Parathyroid adenoma (tissue), 2 donors: Measurements from ENCODE around the gene SMS.

Experiments
- H2AFZ ChIP-seq: fragments of 300-600 bp; sonication (generic); one replicate; pipeline ENCODE4 v1.7.0; 2017; ENCODE audit warnings: antibody characterized with exemption, mild to moderate bottlenecking
- H3K27ac ChIP-seq: fragments of 300-600 bp; sonication (generic); one replicate; pipeline ENCODE4 v1.7.0; 2017
- H3K27me3 ChIP-seq: fragments of 300-600 bp; sonication (generic); one replicate; pipeline ENCODE4 v1.7.0; 2017; ENCODE audit warnings: low read length; ENCODE audit not compliant: control insufficient read depth, insufficient read depth
- H3K36me3 ChIP-seq: fragments of 300-600 bp; sonication (generic); one replicate; pipeline ENCODE4 v1.7.0; 2017; ENCODE audit warnings: low read length; ENCODE audit not compliant: control insufficient read depth, insufficient read depth
- H3K4me1 ChIP-seq: fragments of 300-600 bp; sonication (generic); one replicate; pipeline ENCODE4 v1.7.0; 2017; ENCODE audit warnings: control low read depth
- H3K4me2 ChIP-seq: fragments of 300-600 bp; sonication (generic); one replicate; pipeline ENCODE4 v1.7.0; 2017; ENCODE audit warnings: low read length
- H3K4me3 ChIP-seq: fragments of 300-600 bp; sonication (generic); one replicate; pipeline ENCODE4 v1.7.0; 2017; ENCODE audit warnings: low read depth, low read length
- H3K79me2 ChIP-seq: fragments of 300-600 bp; sonication (generic); one replicate; pipeline ENCODE4 v1.7.0; 2017; ENCODE audit warnings: control low read depth
- H3K9ac ChIP-seq: fragments of 300-600 bp; sonication (generic); one replicate; pipeline ENCODE4 v1.7.0; 2017; ENCODE audit warnings: mild to moderate bottlenecking
- H3K9me3 ChIP-seq: fragments of 300-600 bp; sonication (generic); one replicate; pipeline ENCODE4 v1.7.0; 2017; ENCODE audit warnings: low read length; ENCODE audit not compliant: control insufficient read depth
- CTCF ChIP-seq: fragments of 300-600 bp; sonication (generic); IDR thresholded peaks from one replicate; pipeline ENCODE4 v1.7.0; 2017; ENCODE audit warnings: antibody characterized with exemption, mild to moderate bottlenecking
- donor health status: primary hyperparathyroidism.

The SMS gene

GRCh38 chrX:22004866-22005265 lies 64.4 kb downstream of the SMS start:
- Histone ChIP-seq H3K9ac (no peak overlapping the region), H3K36me3 (no peaks in the 10 kb centered on the region), H3K4me1 (no peaks in the 10 kb centered on the region), H3K79me2 (no peaks in the 10 kb centered on the region), H3K4me2 (no peak overlapping the region), H3K27ac (no peak overlapping the region), H3K4me3 (no peak overlapping the region), H2AFZ (no peak overlapping the region), H3K9me3 (no peaks in the 10 kb centered on the region), H3K27me3 (no peaks in the 10 kb centered on the region)
- TF ChIP-seq CTCF, result no peak

GRCh38 chrX:22012051-22012450 lies 71.5 kb downstream of the SMS start:
- H3K36me3 ChIP-seq, result no peaks in the 10 kb centered on the region
- no peak overlapping the region for H3K27ac ChIP-seq
- H3K4me2 ChIP-seq, result no peak overlapping the region
- no peak overlapping the region for H3K9ac ChIP-seq
- H2AFZ ChIP-seq, result no peak overlapping the region
- H3K9me3 ChIP-seq, result no peaks in the 10 kb centered on the region
- no peaks in the 10 kb centered on the region for H3K4me1 ChIP-seq
- H3K4me3 ChIP-seq, result no peak overlapping the region
- no peaks in the 10 kb centered on the region for H3K79me2 ChIP-seq
- no peak for TF ChIP-seq CTCF
- no peaks in the 10 kb centered on the region for H3K27me3 ChIP-seq

GRCh38 chrX:22012931-22013330 lies 72.4 kb downstream of the SMS start:
- Histone ChIP-seq H3K9me3 (no peaks in the 10 kb centered on the region), H3K9ac (no peak overlapping the region), H3K27ac (no peak overlapping the region), H3K36me3 (no peaks in the 10 kb centered on the region), H3K4me2 (no peak overlapping the region), H3K27me3 (no peaks in the 10 kb centered on the region), H3K4me1 (no peaks in the 10 kb centered on the region), H3K79me2 (no peaks in the 10 kb centered on the region), H2AFZ (no peak overlapping the region), H3K4me3 (no peak overlapping the region)
- no peak for TF ChIP-seq CTCF

- Histone ChIP-seq H3K4me2 (no peak overlapping the region), H3K79me2 (no peaks in the 10 kb centered on the region), H3K9me3 (no peaks in the 10 kb centered on the region), H3K27ac (no peak overlapping the region), H2AFZ (no peak overlapping the region), H3K9ac (no peak overlapping the region), H3K4me1 (no peaks in the 10 kb centered on the region), H3K27me3 (no peaks in the 10 kb centered on the region), H3K4me3 (no peak overlapping the region), H3K36me3 (no peaks in the 10 kb centered on the region)
- no peak for TF ChIP-seq CTCF
Observed at GRCh38 chrX:22015139-22015750, 74.7 kb downstream of the SMS start.

DNA sequence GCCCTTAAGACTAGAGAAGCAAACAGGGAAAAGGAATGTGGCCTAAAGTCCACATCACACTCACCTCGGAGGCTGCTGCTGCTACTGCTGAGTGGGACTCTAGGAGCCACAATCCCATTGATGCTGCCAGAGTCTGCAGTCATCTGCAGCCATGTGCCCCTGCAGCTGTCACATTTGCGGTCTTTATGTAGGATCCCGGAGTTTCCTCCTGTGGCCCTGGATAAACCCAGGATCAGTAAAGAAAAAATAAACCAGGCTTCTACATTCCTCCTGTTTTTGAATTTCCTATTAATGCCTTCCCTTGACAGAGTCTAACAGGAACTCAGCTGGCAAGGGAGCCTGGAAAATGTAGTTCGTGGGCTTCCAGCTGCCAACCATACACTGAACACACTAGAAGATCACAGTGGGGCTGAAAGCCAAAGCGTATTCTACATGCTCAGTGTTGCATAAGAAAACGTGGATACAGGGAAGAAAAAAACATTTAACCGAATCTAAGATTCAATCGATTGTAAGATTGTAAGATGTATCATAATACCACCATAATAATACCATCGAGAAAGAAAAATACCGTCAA lies 81.3 kb downstream of the SMS start:
- Histone ChIP-seq H2AFZ (no peak overlapping the region), H3K36me3 (no peaks in the 10 kb centered on the region), H3K4me2 (no peak overlapping the region), H3K27me3 (no peaks in the 10 kb centered on the region), H3K9me3 (no peaks in the 10 kb centered on the region), H3K4me1 (no peaks in the 10 kb centered on the region), H3K79me2 (no peaks in the 10 kb centered on the region), H3K9ac (no peak overlapping the region), H3K27ac (no peak overlapping the region), H3K4me3 (no peak overlapping the region)
- no peak for TF ChIP-seq CTCF
